Chondrocyte (in vitro differentiated cells): ENCODE data around the gene KIF25. TPM values are rescaled to one million over a fixed set of nuclear protein-coding genes. Genes with fewer than 3 reads are reported as not detected.

Experiments
- DNase-seq: peaks from one replicate; pipeline ENCODE4 v3.0.0; 2021; ENCODE audit warnings: mixed read lengths, low spot score
- H3K27ac Mint-ChIP-seq: one replicate; pipeline ENCODE4 v1.8.0; 2021; ENCODE audit warnings: mild to moderate bottlenecking, moderate library complexity, mixed read lengths; ENCODE audit not compliant: unreplicated experiment
- H3K27me3 Mint-ChIP-seq: 2 replicates; pipeline ENCODE4 v1.8.0; 2021; ENCODE audit warnings: low read depth, mixed read lengths
- H3K36me3 Mint-ChIP-seq: 2 replicates; pipeline ENCODE4 v1.8.0; 2021; ENCODE audit warnings: low read depth, mixed read lengths
- H3K4me1 Mint-ChIP-seq: 2 replicates; pipeline ENCODE4 v1.8.0; 2021; ENCODE audit warnings: low read depth, mild to moderate bottlenecking, mixed read lengths
- H3K4me3 Mint-ChIP-seq: one replicate; pipeline ENCODE4 v1.8.0; 2021; ENCODE audit warnings: mild to moderate bottlenecking, moderate library complexity, mixed read lengths; ENCODE audit not compliant: unreplicated experiment
- H3K9me3 Mint-ChIP-seq: 2 replicates; pipeline ENCODE4 v1.8.0; 2021; ENCODE audit warnings: low read depth, mixed read lengths
- CTCF ChIP-seq: fragments of 200-600 bp; sonication (generic); IDR thresholded peaks from 2 replicates; pipeline ENCODE4 v1.5.0; 2021; ENCODE audit warnings: antibody characterized with exemption, mild to moderate bottlenecking, moderate library complexity
- total RNA-seq: library from RNA; stranded (reverse); gene quantifications from 3 replicates; pipeline ENCODE4 v1.2.1, GENCODE V29; 2021

The KIF25 gene
- total RNA-seq, 1 donor from 2014 or later: not detected

- TF ChIP-seq CTCF: no peak
- H3K4me3 Mint-ChIP-seq: no peak overlapping the region
- no peak for DNase-seq
- no peaks in the 10 kb centered on the region for H3K27me3 Mint-ChIP-seq
- H3K36me3 Mint-ChIP-seq: no peaks in the 10 kb centered on the region
- no peaks in the 10 kb centered on the region for H3K4me1 Mint-ChIP-seq
- H3K27ac Mint-ChIP-seq: no peak overlapping the region
- peaks cover 8% of the 10 kb centered on the region for H3K9me3 Mint-ChIP-seq
These were observed 45.1 kb downstream of the KIF25 start for GRCh38 chr6:168042426-168043192.

- Mint-ChIP-seq H3K27me3 (no peaks in the 10 kb centered on the region), H3K4me1 (no peaks in the 10 kb centered on the region), H3K36me3 (no peaks in the 10 kb centered on the region), H3K9me3 (peaks cover 8% of the 10 kb centered on the region), H3K27ac (no peak overlapping the region), H3K4me3 (no peak overlapping the region)
- no peak for DNase-seq
- TF ChIP-seq CTCF: no peak
These were observed 45.8 kb downstream of the KIF25 start for GRCh38 chr6:168043193-168043847.

- no peaks in the 10 kb centered on the region for H3K27me3 Mint-ChIP-seq
- no peak overlapping the region for H3K27ac Mint-ChIP-seq
- peaks cover 8% of the 10 kb centered on the region for H3K9me3 Mint-ChIP-seq
- no peak overlapping the region for H3K4me3 Mint-ChIP-seq
- H3K36me3 Mint-ChIP-seq: no peaks in the 10 kb centered on the region
- no peak for DNase-seq
- H3K4me1 Mint-ChIP-seq: no peaks in the 10 kb centered on the region
- TF ChIP-seq CTCF: no peak
These were observed 46.5 kb downstream of the KIF25 start for GRCh38 chr6:168043848-168044415.

- H3K27ac Mint-ChIP-seq: no peak overlapping the region
- no peaks in the 10 kb centered on the region for H3K36me3 Mint-ChIP-seq
- TF ChIP-seq CTCF: no peak
- H3K9me3 Mint-ChIP-seq: peaks cover 4% of the 10 kb centered on the region
- H3K27me3 Mint-ChIP-seq: no peaks in the 10 kb centered on the region
- no peak for DNase-seq
- no peaks in the 10 kb centered on the region for H3K4me1 Mint-ChIP-seq
- no peak overlapping the region for H3K4me3 Mint-ChIP-seq
These were observed 47.2 kb downstream of the KIF25 start for GRCh38 chr6:168044521-168045130.

GRCh38 chr6:168045141-168045691, 47.7 kb downstream of the KIF25 start:
- Mint-ChIP-seq H3K27ac (no peak overlapping the region), H3K4me3 (no peak overlapping the region), H3K4me1 (no peaks in the 10 kb centered on the region), H3K9me3 (no peaks in the 10 kb centered on the region), H3K27me3 (peaks cover 2% of the 10 kb centered on the region), H3K36me3 (no peaks in the 10 kb centered on the region)
- DNase-seq: no peak
- TF ChIP-seq CTCF: peak; percentile 26
